ENCODE results near the gene MGAT4B. TPM values are rescaled to one million over a fixed set of nuclear protein-coding genes. Genes with fewer than 3 reads are reported as not detected.
A peak's percentile ranks its signal among the peaks of the same experiment; 100 is the strongest.

Gene MGAT4B
- total and polyA plus RNA-seq, 2 of the 4 experiments (the other 2 are of a cell fraction): 73.7 to 155 TPM

DNA sequence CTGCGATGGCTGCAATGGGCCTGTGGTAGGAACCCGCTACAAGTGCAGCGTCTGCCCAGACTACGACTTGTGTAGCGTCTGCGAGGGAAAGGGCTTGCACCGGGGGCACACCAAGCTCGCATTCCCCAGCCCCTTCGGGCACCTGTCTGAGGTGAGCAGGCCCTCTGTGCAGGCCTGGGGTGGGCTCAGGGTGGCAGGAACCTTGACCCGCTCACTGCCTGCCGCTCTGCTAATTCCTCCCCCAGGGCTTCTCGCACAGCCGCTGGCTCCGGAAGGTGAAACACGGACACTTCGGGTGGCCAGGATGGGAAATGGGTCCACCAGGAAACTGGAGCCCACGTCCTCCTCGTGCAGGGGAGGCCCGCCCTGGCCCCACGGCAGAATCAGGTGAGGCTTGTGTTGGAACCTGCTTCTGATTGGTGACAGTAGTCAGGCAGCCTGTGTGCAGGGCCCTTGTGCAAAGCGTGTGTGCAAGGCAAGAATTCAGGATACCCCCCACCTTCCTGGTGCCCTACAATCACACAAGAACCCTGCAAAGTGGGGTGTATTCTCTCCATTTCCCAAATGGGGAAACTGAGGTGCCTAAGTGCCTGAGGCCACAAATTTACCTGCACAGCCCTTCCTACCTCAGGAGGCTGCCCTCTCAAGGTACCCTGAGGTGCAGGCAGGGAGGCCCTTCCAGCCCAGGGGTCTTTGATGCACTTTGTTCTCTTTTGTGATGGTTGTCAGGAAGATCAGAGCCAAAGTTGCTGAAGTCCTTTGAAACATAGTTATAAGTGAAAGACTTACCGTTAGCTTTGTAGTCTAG, 17.5 kb upstream of the MGAT4B start:
- dilution Hi-C loops (cut with HindIII; ENCODE audit: low sequenced_read_pairs, unreplicated experiment): no loop called here
- peaks cover 24 to 78% of the 10 kb centered on the region in 2 experiments for H3K79me1 ChIP-seq (ENCODE audit: low read depth in 1 of 2, low read length in 2 of 2)
- H3K4me1 ChIP-seq (ENCODE audit: control insufficient read depth, insufficient read depth, low read length): peaks cover 31% of the 10 kb centered on the region
- peaks cover 34% of the 10 kb centered on the region for H3K9me1 ChIP-seq (ENCODE audit: insufficient read depth, low read length)
- H4K5ac ChIP-seq (ENCODE audit: low read depth, low read length): no peak overlapping the region
- ChIA-PET CTCF (no interaction called here), POLR2A (ENCODE audit: unreplicated experiment) (no interaction called here)
- peak overlapping the region; percentile 1; the same call in 1 of the 2 replicates for H3K4me2 ChIP-seq (ENCODE audit: low read depth, low read length)
- TF ChIP-seq RCOR1 (IDR thresholded peaks at IDR 0.05; ENCODE audit: insufficient replicate concordance, low read length) (no peak), FOS (IDR thresholded peaks at IDR 0.05; ENCODE audit: low read depth, low read length) (no peak), NFE2L2 (IDR thresholded peaks at IDR 0.05; ENCODE audit: low read depth, low read length) (no peak), CEBPB (IDR thresholded peaks at IDR 0.05; ENCODE audit: low read depth, low read length) (no peak), MAFK (IDR thresholded peaks at IDR 0.05; ENCODE audit: low read depth, low read length) (no peak)
- TF ChIP-seq, protein P1, sequence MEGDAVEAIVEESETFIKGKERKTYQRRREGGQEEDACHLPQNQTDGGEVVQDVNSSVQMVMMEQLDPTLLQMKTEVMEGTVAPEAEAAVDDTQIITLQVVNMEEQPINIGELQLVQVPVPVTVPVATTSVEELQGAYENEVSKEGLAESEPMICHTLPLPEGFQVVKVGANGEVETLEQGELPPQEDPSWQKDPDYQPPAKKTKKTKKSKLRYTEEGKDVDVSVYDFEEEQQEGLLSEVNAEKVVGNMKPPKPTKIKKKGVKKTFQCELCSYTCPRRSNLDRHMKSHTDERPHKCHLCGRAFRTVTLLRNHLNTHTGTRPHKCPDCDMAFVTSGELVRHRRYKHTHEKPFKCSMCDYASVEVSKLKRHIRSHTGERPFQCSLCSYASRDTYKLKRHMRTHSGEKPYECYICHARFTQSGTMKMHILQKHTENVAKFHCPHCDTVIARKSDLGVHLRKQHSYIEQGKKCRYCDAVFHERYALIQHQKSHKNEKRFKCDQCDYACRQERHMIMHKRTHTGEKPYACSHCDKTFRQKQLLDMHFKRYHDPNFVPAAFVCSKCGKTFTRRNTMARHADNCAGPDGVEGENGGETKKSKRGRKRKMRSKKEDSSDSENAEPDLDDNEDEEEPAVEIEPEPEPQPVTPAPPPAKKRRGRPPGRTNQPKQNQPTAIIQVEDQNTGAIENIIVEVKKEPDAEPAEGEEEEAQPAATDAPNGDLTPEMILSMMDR (conservative IDR thresholded peaks at IDR 0.05; ENCODE audit: low read depth, low read length): no peak
- no peak overlapping the region for H2AK5ac ChIP-seq (ENCODE audit: low read depth, low read length)
- no peak overlapping the region for H4K8ac ChIP-seq (ENCODE audit: low read depth in 2 of 2, low read length in 2 of 2)
- 0 out of 2 replicates have a peak overlapping the region, but pooled peaks have one; percentile 12 for H3K14ac ChIP-seq (replicated peaks; ENCODE audit: low read depth, low read length)
- no peak overlapping the region for H2BK15ac ChIP-seq (ENCODE audit: low read depth, low read length)
- no peak overlapping the region for H3K56ac ChIP-seq (ENCODE audit: extremely low read depth, insufficient read depth, low read length)
- H3K27ac ChIP-seq (ENCODE audit: insufficient read depth, low read length): no peak overlapping the region
- ATAC-seq (ENCODE audit: low read depth): no peak
- H3K4ac ChIP-seq (ENCODE audit: low read depth, low read length): no peak overlapping the region
- H2AK9ac ChIP-seq (replicated peaks; ENCODE audit: low read depth, low read length, poor library complexity): peak overlapping the region; percentile 40
- H3K18ac ChIP-seq (ENCODE audit: low read depth, low read length): no peak overlapping the region
- H3K36me3 ChIP-seq (ENCODE audit: control insufficient read depth, insufficient read depth, low read length): peaks cover 62% of the 10 kb centered on the region
- 100% methylated on average over 10 of the region's 22 CpGs; no CpG with 5 or more reads in 1 of the 2 experiments for WGBS, 2 experiments (ENCODE audit: extremely low coverage in 2 of 2, insufficient read length in 1 of 2)
- DNase-seq: no peak
- H4K91ac ChIP-seq (ENCODE audit: insufficient read depth, low read depth, low read length): no peak overlapping the region
- in situ Hi-C loops (cut with MboI; ENCODE audit: low sequenced_read_pairs): no loop called here
- no peaks in the 10 kb centered on the region for H3K9me3 ChIP-seq (ENCODE audit: control insufficient read depth, insufficient read depth, low read length)
- intact Hi-C loops (cut with micrococcal nuclease): loop anchor here (5.0 kb wide), 1 partner anchor 202 kb away; the partner anchor contains the start of gene HNRNPH1
- no peak overlapping the region for H2AFZ ChIP-seq (replicated peaks; ENCODE audit: low read length, poor library complexity)
- H3K9ac ChIP-seq (ENCODE audit: low read depth, low read length): no peak overlapping the region
- H2BK5ac ChIP-seq (ENCODE audit: low read depth, low read length, poor library complexity, severe bottlenecking): no peak overlapping the region
- no peak overlapping the region for H3K4me3 ChIP-seq (ENCODE audit: insufficient read depth, low read depth, low read length)
- H4K20me1 ChIP-seq (ENCODE audit: insufficient read depth, low read length): peaks cover 81% of the 10 kb centered on the region
- no peaks in the 10 kb centered on the region for H3K27me3 ChIP-seq (ENCODE audit: control insufficient read depth, insufficient read depth, low read length)
- H2BK20ac ChIP-seq (ENCODE audit: low read depth, low read length): no peak overlapping the region
- H3K23ac ChIP-seq (ENCODE audit: low read depth, low read length): peak overlapping the region; percentile 24; the same call in 1 of the 2 replicates
- BruUV-seq (replicated peaks): no TSS peak
- no peak overlapping the region for H2BK120ac ChIP-seq (ENCODE audit: low read depth, low read length)

Measured in IMR-90 (cell line).